ENCODE results near the gene NPL.

NPL gene

GRCh38 chr1:182782587-182782913, 7.0 kb upstream of the NPL start:
- DNase-seq (ENCODE audit: extremely low spot score): no peak
- ChIA-PET CTCF (interaction anchor here (0.6 to 8.5 kb wide), 15 partner anchors 8 to 339 kb away, joined by 3 to 324 read pairs (median 4); partner anchors contain the start of genes RGS16 and RNASEL), POLR2A (interaction anchor here (0.8 to 5.4 kb wide), 7 partner anchors 18 to 184 kb away, joined by 3 to 20 read pairs (median 4); no protein-coding TSS in a partner anchor)
- TF ChIP-seq TARDBP (IDR thresholded peaks at IDR 0.05) (no peak), PKNOX1 (IDR thresholded peaks at IDR 0.05) (no peak), ZNF384 (IDR thresholded peaks at IDR 0.05) (no peak), FOXK2 (IDR thresholded peaks at IDR 0.05) (no peak), HDGF (IDR thresholded peaks at IDR 0.05; ENCODE audit: borderline replicate concordance) (no peak), CTBP1 (IDR thresholded peaks at IDR 0.05; ENCODE audit: borderline replicate concordance) (no peak), L3MBTL2 (conservative IDR thresholded peaks at IDR 0.05) (no peak), ELF4 (IDR thresholded peaks at IDR 0.05) (no peak), LEF1 (IDR thresholded peaks at IDR 0.05; ENCODE audit: borderline replicate concordance) (no peak), SUZ12 (IDR thresholded peaks at IDR 0.05) (no peak), NFRKB (IDR thresholded peaks at IDR 0.05) (no peak), SP1 (IDR thresholded peaks at IDR 0.05) (no peak), FOXM1 (IDR thresholded peaks at IDR 0.05; ENCODE audit: borderline replicate concordance) (no peak), BHLHE40 (IDR thresholded peaks at IDR 0.05; ENCODE audit: borderline replicate concordance) (no peak), ARNT (IDR thresholded peaks at IDR 0.05) (no peak), FOXA1 (IDR thresholded peaks at IDR 0.05) (no peak)

- no peak for TF ChIP-seq LEF1 (IDR thresholded peaks at IDR 0.05; ENCODE audit: borderline replicate concordance)
- TF ChIP-seq TARDBP (IDR thresholded peaks at IDR 0.05): no peak
- TF ChIP-seq CTBP1 (IDR thresholded peaks at IDR 0.05; ENCODE audit: borderline replicate concordance): no peak
- TF ChIP-seq L3MBTL2 (conservative IDR thresholded peaks at IDR 0.05): no peak
- TF ChIP-seq SUZ12 (IDR thresholded peaks at IDR 0.05): no peak
- TF ChIP-seq PKNOX1 (IDR thresholded peaks at IDR 0.05): no peak
- no peak for TF ChIP-seq ZNF384 (IDR thresholded peaks at IDR 0.05)
- no peak for TF ChIP-seq ELF4 (IDR thresholded peaks at IDR 0.05)
- TF ChIP-seq FOXA1 (IDR thresholded peaks at IDR 0.05): no peak
- no peak for TF ChIP-seq BHLHE40 (IDR thresholded peaks at IDR 0.05; ENCODE audit: borderline replicate concordance)
- ChIA-PET POLR2A (interaction anchor here (0.8 to 5.4 kb wide), 6 partner anchors 18 to 184 kb away, joined by 3 to 20 read pairs (median 4); no protein-coding TSS in a partner anchor), CTCF (interaction anchor here (0.6 to 8.5 kb wide), 14 partner anchors 11 to 340 kb away, joined by 3 to 324 read pairs (median 4); partner anchors contain the start of genes RGS16 and RNASEL)
- DNase-seq (ENCODE audit: extremely low spot score): no peak
Measured at GRCh38 chr1:182783068-182783467, 6.5 kb upstream of the NPL start.

GRCh38 chr1:182784556-182785171, 4.9 kb upstream of the NPL start:
- ChIA-PET CTCF (interaction anchor here (0.6 to 8.5 kb wide), 7 partner anchors 15 to 419 kb away, joined by 3 to 324 read pairs (median 3); partner anchors contain the start of genes RGS16 and RNASEL), POLR2A (interaction anchor here (1.3 to 5.4 kb wide), 2 partner anchors 170 to 181 kb away, joined by 3 to 20 read pairs; no protein-coding TSS in a partner anchor)
- TF ChIP-seq SP1 (IDR thresholded peaks at IDR 0.05) (no peak), NFRKB (IDR thresholded peaks at IDR 0.05) (no peak), ELF4 (IDR thresholded peaks at IDR 0.05) (no peak)
- DNase-seq (ENCODE audit: extremely low spot score): peak; percentile 48

GRCh38 chr1:182785181-182785580, 4.4 kb upstream of the NPL start:
- DNase-seq (ENCODE audit: extremely low spot score): no peak
- TF ChIP-seq L3MBTL2 (conservative IDR thresholded peaks at IDR 0.05) (no peak), NFRKB (IDR thresholded peaks at IDR 0.05) (no peak), FOXA1 (IDR thresholded peaks at IDR 0.05) (no peak), FOXK2 (IDR thresholded peaks at IDR 0.05) (no peak), ELF4 (IDR thresholded peaks at IDR 0.05) (no peak), SP1 (IDR thresholded peaks at IDR 0.05) (no peak), HDGF (IDR thresholded peaks at IDR 0.05; ENCODE audit: borderline replicate concordance) (no peak), ARNT (IDR thresholded peaks at IDR 0.05) (no peak), CTBP1 (IDR thresholded peaks at IDR 0.05; ENCODE audit: borderline replicate concordance) (no peak)
- ChIA-PET POLR2A (interaction anchor here (1.3 to 5.4 kb wide), 2 partner anchors 170 to 182 kb away, joined by 3 to 20 read pairs; no protein-coding TSS in a partner anchor), CTCF (interaction anchor here (0.6 to 8.5 kb wide), 7 partner anchors 15 to 420 kb away, joined by 3 to 324 read pairs (median 3); partner anchors contain the start of genes RGS16 and RNASEL)

- DNase-seq (ENCODE audit: extremely low spot score): peak; percentile 75
- TF ChIP-seq ELF4 (IDR thresholded peaks at IDR 0.05) (no peak), BHLHE40 (IDR thresholded peaks at IDR 0.05; ENCODE audit: borderline replicate concordance) (no peak), LEF1 (IDR thresholded peaks at IDR 0.05; ENCODE audit: borderline replicate concordance) (no peak), TARDBP (IDR thresholded peaks at IDR 0.05) (no peak), PKNOX1 (IDR thresholded peaks at IDR 0.05) (no peak), SP1 (IDR thresholded peaks at IDR 0.05) (no peak), SUZ12 (IDR thresholded peaks at IDR 0.05) (no peak), FOXK2 (IDR thresholded peaks at IDR 0.05) (no peak), HDGF (IDR thresholded peaks at IDR 0.05; ENCODE audit: borderline replicate concordance) (no peak), ARNT (IDR thresholded peaks at IDR 0.05) (no peak), CTBP1 (IDR thresholded peaks at IDR 0.05; ENCODE audit: borderline replicate concordance) (no peak), FOXM1 (IDR thresholded peaks at IDR 0.05; ENCODE audit: borderline replicate concordance) (no peak), ZNF384 (IDR thresholded peaks at IDR 0.05) (no peak; the same call in 1 of the 2 replicates), FOXA1 (IDR thresholded peaks at IDR 0.05) (no peak), L3MBTL2 (conservative IDR thresholded peaks at IDR 0.05) (no peak), NFRKB (IDR thresholded peaks at IDR 0.05) (no peak)
- ChIA-PET CTCF (interaction anchor here (0.6 to 8.5 kb wide), 7 partner anchors 16 to 337 kb away, joined by 3 to 324 read pairs (median 3); partner anchors contain the start of gene RGS16), POLR2A (interaction anchor here (0.7 to 1.0 kb wide), 2 partner anchors 183 to 188 kb away, joined by 4 read pairs; no protein-coding TSS in a partner anchor)
Measured at GRCh38 chr1:182786223-182786994, 3.2 kb upstream of the NPL start.
